Activated naive CD4-positive, alpha-beta T cell treated with anti-CD3 and anti-CD28 coated beads, Interleukin-2, amount 50 U/mL, for 72 hours (primary cell): ENCODE data around the gene ANO6. TPM values are rescaled to one million over a fixed set of nuclear protein-coding genes. Genes with fewer than 3 reads are reported as not detected.

Source experiments
- ATAC-seq, 2 donors: fragments of 150-1000 bp; cut with Tn5 transposase; 2 replicates each; pipeline ENCODE4 v1.10.0; 2021; ENCODE audit warnings: mild to moderate bottlenecking in 2 of 2, moderate library complexity in 2 of 2
- DNase-seq, 2 donors: peaks; one replicate each; pipeline ENCODE4 v3.0.0; 2021 to 2022; ENCODE audit warnings: low spot score in 2 of 2
- H3K27ac Mint-ChIP-seq, 2 donors: one replicate each; pipeline ENCODE4 v1.8.0; 2022; ENCODE audit warnings: mild to moderate bottlenecking in 2 of 2, mixed read lengths in 2 of 2
- H3K36me3 Mint-ChIP-seq, 2 donors: one replicate each; pipeline ENCODE4 v1.8.0; 2022; ENCODE audit warnings: mixed read lengths in 2 of 2
- H3K9me3 Mint-ChIP-seq, 2 donors: one replicate each; pipeline ENCODE4 v1.8.0; 2022; ENCODE audit warnings: mixed read lengths in 2 of 2
- total RNA-seq, 2 donors: library from RNA; stranded (reverse); gene quantifications; one replicate each; pipeline ENCODE4 v1.2.3, GENCODE V29; 2022

Gene ANO6
- total RNA-seq, 2 donors from 2014 or later = 13.3 to 25.5 TPM

DNA sequence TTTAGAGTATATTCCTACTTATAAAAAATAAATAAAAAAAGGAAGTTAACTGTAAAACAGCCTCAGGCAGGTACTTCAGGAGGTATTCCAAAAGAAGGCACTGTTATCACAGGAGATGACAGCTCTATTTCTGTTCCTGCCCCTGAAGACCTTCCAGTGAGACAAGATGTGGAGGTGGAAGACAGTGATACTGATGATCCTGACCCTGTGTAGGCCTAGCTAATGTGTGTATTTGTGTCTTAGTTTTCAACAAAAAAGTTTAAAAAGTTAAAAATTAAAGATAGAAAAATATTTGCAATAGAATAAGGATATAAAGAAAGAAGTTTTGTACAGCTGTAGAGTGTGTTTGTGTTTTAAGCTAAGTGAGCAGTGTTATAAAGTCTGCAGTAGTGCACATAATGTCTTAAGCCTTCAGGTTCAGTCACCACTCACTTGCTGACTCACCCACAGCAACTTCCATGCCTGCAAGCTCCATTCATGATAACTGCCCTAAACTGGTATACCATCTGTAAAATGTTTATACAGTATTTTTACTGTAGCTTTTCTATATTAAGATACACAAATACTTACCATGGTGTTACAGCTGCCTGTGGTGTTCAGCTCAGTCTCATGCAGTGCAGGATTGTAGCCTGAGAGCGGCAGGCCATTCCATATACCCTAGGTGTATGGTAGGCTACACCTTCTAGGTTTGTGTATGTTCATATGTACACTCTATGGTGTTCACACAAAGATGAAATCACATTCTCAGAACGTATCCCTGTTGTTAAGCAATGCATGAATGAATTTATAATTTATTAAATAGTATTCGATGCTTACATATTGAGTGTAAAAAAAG lies 121.1 kb downstream of the ANO6 start:
- Mint-ChIP-seq H3K36me3 (peaks cover 0 to 7% of the 10 kb centered on the region in 2 donors), H3K9me3 (no peaks in the 10 kb centered on the region), H3K27ac (no peak overlapping the region)
- ATAC-seq = no peak
- DNase-seq = no peak

DNA sequence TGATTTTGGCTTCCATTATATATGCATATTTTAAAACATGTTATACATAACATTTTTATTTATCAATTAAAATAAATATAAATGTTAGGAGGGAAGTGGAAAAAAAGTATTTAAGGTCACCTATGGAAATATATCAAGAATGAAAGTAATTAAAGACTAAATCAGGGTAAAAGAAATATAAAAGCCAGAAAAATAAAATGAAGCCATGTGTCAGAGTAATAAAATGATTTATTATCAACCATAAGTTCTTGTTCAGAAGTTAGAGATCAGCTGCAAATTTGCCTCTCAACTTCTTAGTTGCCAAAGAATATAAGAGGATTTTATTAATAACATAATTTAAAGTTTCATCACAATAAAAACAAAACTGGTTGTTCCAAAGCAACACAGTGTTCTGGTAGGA lies 121.9 kb downstream of the ANO6 start:
- H3K36me3 Mint-ChIP-seq = no peaks in the 10 kb centered on the region
- ATAC-seq = no peak

DNA sequence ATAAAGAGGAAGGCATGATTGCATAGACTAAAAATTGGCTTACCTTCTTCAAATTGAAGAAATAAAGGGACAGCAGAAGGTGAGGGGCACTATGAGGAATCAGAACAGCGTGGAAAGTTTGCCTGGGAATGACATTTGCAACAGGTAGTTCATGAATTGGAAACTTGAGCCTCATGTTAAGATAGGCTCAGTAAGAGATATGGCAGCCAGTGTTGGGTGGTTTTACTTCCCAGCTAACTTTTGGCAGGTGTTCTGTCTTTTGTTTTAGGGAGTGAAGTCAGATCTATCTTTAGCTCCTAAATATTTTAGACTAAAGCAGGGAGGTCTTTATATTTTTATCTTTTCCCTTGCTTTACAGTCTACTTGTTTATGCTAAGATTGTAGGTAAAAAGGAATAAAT lies 122.4 kb downstream of the ANO6 start:
- Mint-ChIP-seq H3K9me3 (no peaks in the 10 kb centered on the region), H3K36me3 (no peaks in the 10 kb centered on the region), H3K27ac (no peak overlapping the region)
- DNase-seq = no peak
- no peak for ATAC-seq

More for the DNA sequence above, 121.9 kb downstream of the ANO6 start:
- H3K27ac Mint-ChIP-seq = no peak overlapping the region
- H3K9me3 Mint-ChIP-seq = no peaks in the 10 kb centered on the region
- DNase-seq = no peak

DNA sequence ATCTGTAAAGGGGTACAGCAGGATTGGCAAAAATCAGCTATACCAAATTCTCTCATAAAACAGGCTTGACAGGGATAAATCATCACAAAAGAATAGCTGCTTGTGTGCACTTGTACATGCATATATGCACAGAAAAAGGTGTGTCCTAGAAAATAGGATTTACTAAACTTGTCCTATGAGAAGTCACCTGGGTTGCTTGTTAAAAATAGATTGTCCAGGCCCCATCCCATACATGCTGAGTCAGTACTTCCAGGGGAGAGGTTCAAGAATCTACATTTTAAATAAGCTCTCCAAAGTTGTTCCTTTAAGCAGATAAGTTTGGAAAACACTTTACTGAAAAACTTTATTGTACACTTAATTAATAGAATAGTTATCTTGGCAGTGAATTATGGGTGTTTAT lies 123.1 kb downstream of the ANO6 start:
- no peaks in the 10 kb centered on the region for H3K9me3 Mint-ChIP-seq
- H3K27ac Mint-ChIP-seq = no peak overlapping the region
- no peaks in the 10 kb centered on the region for H3K36me3 Mint-ChIP-seq
- ATAC-seq = no peak
- DNase-seq = no peak

DNA sequence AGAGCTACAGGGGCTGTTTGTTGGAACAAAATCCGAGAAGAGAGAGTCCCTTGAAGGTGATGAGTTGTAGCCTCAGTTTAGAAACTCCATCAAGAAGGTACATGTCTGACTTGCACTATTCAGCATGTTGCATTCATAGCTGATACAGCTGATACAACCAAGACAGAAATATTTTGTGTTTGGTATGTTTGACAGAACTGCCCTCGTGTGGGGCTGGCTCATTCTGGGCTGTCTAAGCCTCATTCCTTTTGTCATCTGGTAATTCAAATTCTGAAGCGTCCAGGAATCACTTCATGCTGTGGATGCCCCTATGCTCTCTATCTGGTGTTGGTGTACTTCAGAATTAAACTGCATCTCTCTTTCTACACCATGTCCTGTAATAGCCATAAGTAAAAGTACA lies 126.3 kb downstream of the ANO6 start:
- no peaks in the 10 kb centered on the region for H3K9me3 Mint-ChIP-seq
- no peaks in the 10 kb centered on the region for H3K36me3 Mint-ChIP-seq
- DNase-seq (no peak), ATAC-seq (no peak)
- H3K27ac Mint-ChIP-seq = no peak overlapping the region

DNA sequence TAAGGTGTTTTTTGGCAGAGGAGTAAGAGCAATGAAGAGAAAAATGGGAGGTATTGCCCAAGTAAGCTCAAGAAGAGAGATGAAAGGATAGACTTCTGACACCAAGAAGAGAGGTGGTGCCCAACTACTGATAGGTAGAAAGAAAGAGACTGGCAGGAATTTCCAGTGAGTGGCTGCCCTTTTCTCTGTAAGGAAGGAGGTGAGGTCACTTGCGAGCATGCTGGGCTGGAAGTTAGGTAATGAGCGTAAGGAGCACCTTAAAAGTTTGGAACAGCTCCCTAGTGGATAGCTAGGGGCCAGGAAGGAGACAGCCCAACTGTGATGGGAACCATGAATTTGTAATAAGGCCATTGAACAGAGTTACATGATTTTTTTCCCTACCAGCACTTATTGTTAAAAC lies 127.0 kb downstream of the ANO6 start:
- no peaks in the 10 kb centered on the region for H3K9me3 Mint-ChIP-seq
- H3K36me3 Mint-ChIP-seq = no peaks in the 10 kb centered on the region
- H3K27ac Mint-ChIP-seq = peak overlapping the region in 1 of 2 donors; percentile 40
- DNase-seq = no peak
- no peak for ATAC-seq

DNA sequence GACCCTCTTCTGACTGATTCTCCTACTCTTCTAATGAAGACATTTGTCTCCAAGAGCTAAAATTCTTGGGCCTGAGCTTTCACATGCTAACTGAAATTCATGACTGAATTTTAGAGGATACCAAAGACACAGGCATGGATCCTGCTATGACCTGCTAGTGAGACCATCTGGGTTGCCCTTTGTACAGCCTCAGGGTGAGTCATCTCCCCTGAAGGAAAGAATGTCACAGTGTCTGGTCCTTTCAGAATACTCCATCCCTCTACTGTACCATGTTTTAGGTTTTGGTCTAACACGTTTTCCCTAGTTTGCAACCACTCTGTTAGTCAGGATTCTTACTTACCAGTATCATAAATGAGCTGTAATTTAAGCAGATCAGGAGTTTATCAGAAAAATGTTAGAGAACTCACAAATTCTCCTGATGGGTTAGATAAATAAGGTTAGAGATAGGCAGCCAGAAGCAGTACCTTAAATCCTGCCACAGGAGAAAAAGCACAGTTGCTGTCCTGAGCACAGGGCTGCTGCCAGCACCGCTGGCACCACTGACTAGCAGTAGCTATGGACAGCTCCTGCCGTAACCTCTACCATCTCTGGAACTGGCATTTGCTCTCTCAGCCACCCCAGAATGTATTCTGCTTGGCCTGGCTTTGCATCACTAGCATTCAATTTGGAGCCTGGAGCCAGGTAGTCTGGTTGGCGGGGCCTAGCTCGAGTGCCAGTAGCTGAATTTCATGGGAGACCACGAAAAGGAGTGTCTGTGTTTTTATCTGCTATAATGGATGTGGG lies 127.6 kb downstream of the ANO6 start:
- Mint-ChIP-seq H3K36me3 (peaks cover 5 to 6% of the 10 kb centered on the region in 2 donors), H3K27ac (peak overlapping the region in 1 of 2 donors; percentile 24), H3K9me3 (no peaks in the 10 kb centered on the region)
- DNase-seq = no peak
- ATAC-seq = peak; percentile 58 to 82

DNA sequence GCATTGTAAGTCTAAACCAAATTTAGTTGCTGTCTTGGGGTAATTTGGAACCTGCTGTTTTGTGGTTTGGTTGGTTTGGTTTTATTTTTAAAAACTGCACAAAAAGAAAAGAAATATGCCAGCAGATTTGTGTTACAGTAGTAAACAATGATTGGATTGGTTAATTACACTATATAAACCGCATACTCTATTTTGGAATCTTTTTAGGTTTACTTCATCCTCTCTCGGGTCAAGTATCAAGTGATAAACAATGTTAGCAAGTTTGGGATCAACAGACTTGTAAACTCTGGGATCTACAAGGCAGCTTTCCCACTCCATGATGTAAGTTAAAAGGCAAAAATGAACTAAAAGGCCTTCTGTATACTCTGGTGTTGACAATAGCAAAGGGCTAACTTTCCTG lies 132.4 kb downstream of the ANO6 start:
- ATAC-seq (no peak), DNase-seq (no peak)
- Mint-ChIP-seq H3K27ac (no peak overlapping the region), H3K9me3 (no peaks in the 10 kb centered on the region), H3K36me3 (peaks cover 30 to 34% of the 10 kb centered on the region in 2 donors)

DNA sequence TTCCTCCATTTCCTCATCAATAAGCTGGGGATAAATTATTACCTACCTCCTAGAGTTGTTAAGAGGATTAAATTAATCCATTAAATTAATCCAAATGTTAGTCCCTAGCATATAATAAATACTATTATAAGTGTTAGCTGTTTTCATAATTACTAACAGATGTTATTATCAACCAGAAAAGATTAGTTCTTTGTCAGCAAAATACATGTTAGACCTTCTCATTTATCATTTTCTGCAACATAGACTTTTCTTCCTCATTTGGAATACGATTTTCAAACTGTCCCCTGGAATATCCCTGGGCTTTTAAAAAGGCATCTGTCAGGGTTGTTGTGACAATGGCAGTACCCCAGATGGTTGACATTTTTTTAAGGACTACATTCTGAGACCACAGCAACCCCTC lies 133.1 kb downstream of the ANO6 start:
- no peak overlapping the region for H3K27ac Mint-ChIP-seq
- H3K36me3 Mint-ChIP-seq = peaks cover 30 to 34% of the 10 kb centered on the region in 2 donors
- H3K9me3 Mint-ChIP-seq = no peaks in the 10 kb centered on the region
- no peak for ATAC-seq
- no peak for DNase-seq

DNA sequence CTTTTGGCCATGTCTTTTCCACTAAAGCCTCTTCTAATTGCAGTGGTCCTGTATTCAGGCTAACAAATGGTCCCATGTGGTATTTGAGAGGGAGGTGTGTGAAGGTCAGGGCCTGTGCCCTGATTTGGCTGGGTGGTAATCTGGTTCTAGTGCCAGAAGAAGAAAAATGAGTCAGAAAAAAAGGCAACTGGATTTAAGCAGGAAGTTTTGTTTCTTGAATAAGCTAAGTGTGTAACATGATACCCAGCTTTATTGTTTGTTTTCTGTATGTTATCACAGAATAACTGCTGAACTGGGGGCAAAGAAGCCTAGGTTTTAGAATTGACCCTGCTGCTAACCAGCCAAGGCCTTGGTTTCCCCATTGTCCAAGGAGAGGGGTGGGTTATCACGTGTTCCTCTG lies 134.0 kb downstream of the ANO6 start:
- Mint-ChIP-seq H3K36me3 (peaks cover 30 to 34% of the 10 kb centered on the region in 2 donors), H3K9me3 (no peaks in the 10 kb centered on the region), H3K27ac (no peak overlapping the region)
- ATAC-seq = no peak
- DNase-seq = no peak

DNA sequence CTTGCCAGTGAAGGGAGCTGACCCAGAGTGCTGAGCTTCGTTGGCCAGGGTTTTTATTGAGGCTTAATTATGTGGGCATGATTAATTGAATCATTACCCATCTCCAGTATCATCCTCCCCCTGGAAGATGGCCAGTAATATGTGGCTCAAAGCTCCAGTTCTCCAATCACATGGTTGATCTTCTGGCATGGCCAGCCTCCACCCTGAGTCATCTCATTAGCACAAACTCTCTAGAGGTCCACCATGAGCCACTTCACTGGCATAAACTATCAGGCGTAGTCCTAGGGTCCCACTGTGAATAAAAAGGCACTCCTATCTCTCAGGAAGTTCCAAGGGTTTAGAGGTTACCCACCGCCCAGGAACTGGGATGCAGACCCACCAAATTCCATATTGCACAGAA lies 135.0 kb downstream of the ANO6 start:
- Mint-ChIP-seq H3K9me3 (no peaks in the 10 kb centered on the region), H3K36me3 (peaks cover 30 to 34% of the 10 kb centered on the region in 2 donors), H3K27ac (peak overlapping the region in 1 of 2 donors; percentile 15)
- DNase-seq (no peak), ATAC-seq (no peak)

DNA sequence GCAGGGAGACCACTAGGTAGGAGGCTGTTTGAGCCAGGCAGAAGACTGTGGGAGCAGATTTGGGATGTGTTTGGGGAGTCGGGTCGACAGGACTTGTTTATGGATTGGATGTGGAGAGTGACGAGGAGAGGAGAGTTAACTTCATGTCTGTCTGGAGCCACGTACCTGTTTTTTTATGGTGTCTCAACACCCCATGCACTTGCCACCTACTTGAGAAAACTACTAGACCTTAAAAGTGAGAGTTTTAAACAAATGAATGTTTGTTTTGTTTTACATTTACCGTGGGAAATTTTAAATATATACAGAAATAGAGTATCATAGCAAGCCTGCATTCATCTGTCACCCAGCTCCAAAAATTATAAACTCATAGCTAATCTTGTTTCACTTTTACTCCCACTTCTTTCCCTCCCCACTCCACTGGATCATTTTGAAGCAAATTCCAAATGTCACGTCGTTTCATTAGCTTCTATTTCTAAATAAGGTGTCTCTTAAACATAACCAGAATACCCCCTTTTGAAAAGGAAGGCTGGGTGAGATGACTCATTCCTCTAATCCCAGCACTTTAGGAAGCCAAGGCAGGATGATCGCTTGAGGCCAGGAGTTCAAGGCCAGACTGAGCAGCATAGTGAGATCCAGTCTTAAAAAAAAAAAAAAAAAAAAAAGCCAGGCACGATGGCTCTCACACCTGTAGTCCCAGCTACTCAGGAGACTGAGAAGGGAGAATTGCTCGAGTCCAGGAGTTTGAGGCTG lies 136.2 kb downstream of the ANO6 start:
- peak overlapping the region in 1 of 2 donors; percentile 53 for H3K27ac Mint-ChIP-seq
- H3K36me3 Mint-ChIP-seq = peaks cover 34 to 35% of the 10 kb centered on the region in 2 donors
- ATAC-seq (no peak), DNase-seq (no peak)
- no peaks in the 10 kb centered on the region for H3K9me3 Mint-ChIP-seq

DNA sequence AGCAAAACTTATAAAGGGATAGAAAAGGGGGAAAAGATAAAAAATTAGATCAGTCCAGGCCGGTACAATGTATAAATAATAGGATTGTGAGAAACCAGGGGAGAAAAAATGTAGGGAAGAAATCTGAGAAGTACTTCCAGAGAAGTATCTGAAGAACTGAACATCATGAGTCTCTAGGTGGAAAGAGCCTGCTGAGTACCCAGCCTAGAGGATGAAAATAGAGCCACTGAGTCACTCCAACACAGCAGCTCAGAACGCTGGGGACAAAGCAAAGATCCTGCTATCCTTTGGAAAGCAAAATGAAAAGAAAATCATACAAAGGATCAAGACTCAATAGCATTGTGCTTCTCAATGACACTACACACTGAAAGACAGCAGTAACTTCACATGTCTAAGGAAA lies 138.0 kb downstream of the ANO6 start:
- Mint-ChIP-seq H3K36me3 (peaks cover 25 to 34% of the 10 kb centered on the region in 2 donors), H3K27ac (peak overlapping the region in 1 of 2 donors; percentile 39)
- ATAC-seq = no peak

DNA sequence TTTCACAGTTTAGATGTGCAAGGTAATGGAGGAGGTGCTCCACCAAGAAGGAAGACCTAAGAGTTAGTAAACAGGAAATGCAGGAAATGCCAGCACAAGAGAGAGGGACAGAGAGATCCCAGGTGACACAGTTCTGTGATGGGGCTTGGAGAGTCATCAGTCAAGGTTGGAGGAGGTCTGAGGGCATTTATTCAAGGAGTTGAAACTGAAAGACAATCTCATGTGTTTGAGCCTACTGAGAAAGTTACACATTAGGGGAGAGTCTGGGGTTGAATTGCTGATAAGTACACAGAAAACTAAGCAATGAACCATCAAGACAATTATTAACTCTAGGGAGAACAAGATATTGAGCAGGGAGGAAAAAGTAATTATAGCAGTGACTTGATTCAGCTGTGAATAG lies 138.5 kb downstream of the ANO6 start:
- ATAC-seq = no peak
- no peak for DNase-seq
- H3K9me3 Mint-ChIP-seq = no peaks in the 10 kb centered on the region
- peaks cover 24 to 37% of the 10 kb centered on the region in 2 donors for H3K36me3 Mint-ChIP-seq
- H3K27ac Mint-ChIP-seq = peak overlapping the region; percentile 32 to 39

More for the DNA sequence above, 138.0 kb downstream of the ANO6 start:
- H3K9me3 Mint-ChIP-seq = no peaks in the 10 kb centered on the region
- DNase-seq = no peak

DNA sequence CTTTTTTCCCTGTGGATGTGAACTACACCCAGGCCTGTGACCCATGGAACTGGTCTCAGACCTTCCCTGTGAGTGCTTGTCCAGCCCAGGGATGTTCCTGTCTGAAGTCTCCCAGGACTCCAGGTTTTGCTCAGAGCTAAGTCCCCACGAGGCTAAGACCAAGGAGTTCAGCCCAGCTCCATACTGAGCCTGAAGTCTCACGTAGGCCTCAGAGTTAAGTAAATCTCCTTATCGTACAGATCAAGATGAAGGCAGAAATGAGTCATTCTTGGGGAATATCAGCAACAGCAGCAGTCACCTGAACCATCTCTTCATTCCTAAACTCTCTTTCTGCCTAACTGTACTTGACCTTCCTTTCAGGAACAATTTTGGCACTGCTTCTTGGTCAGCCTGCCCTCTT lies 139.8 kb downstream of the ANO6 start:
- ATAC-seq = no peak
- H3K9me3 Mint-ChIP-seq = no peaks in the 10 kb centered on the region
- H3K36me3 Mint-ChIP-seq = peaks cover 23 to 38% of the 10 kb centered on the region in 2 donors
- H3K27ac Mint-ChIP-seq = peak overlapping the region in 1 of 2 donors; percentile 61
- no peak for DNase-seq

DNA sequence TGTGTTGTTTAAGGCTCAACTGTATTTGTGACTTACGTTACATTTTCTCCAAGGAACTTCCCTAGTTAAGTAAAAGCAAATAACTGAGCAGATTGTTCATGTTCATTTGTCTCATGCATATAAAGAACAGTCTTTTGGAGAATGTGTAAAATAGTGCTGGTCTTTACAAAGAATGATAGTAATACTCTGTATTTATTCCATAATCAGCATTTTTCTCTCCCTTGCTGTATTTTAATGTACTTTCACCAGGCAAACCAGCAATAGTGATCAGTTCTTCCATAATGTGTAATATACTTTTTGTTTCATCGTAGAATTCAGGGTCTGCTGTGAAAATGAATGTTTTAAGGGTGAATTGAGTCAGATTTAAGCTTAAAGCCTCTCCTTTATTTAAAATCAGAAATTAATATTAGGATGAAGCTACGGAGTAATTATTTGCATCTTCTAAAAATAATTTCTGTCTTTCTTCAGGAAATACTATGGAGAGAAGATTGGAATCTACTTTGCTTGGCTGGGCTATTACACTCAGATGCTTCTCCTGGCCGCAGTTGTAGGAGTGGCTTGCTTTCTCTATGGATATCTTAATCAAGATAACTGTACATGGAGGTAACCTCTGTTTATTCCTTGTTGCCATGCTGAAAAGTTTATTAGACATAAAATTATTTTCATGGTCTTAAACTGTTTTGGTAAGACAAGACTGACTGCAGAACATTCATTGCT lies 141.1 kb downstream of the ANO6 start:
- no peak overlapping the region for H3K27ac Mint-ChIP-seq
- DNase-seq = no peak
- ATAC-seq = no peak
- peaks cover 15 to 39% of the 10 kb centered on the region in 2 donors for H3K36me3 Mint-ChIP-seq
- H3K9me3 Mint-ChIP-seq = peaks cover 0 to 5% of the 10 kb centered on the region in 2 donors
